ENCODE results near the gene GMPR2. TPM values are rescaled to one million over a fixed set of nuclear protein-coding genes. Genes with fewer than 3 reads are reported as not detected.

The GMPR2 gene
- polyA plus RNA-seq (2013, experiment 1 of 2) = 59.3 TPM
- 60.1 TPM for polyA plus RNA-seq (2013, experiment 2 of 2)

GRCh38 chr14:24232645-24233537 lies at the start of gene GMPR2:
Gene GMPR2, plus strand, starts transcription at chr14:24232929. Its CDS starts 325 bp downstream, at chr14:24233254.
- Histone ChIP-seq H3K27me3 (ENCODE audit: control insufficient read depth in 3 of 3, insufficient read depth in 3 of 3, low read depth in 1 of 3, low read length in 3 of 3) (no peaks in the 10 kb centered on the region), H3K9ac (ENCODE audit: low read depth, low read length, poor library complexity) (peak within 1 kb of the TSS; percentile 92), H3K4me3 (ENCODE audit: low read length in 2 of 2) (peak within 1 kb of the TSS; percentile 86 to 87), H2BK15ac (ENCODE audit: low read length) (peak within 1 kb of the TSS; percentile 35), H3K79me1 (ENCODE audit: low read depth, low read length) (peaks cover 5% of the 10 kb centered on the region), H3K4me1 (ENCODE audit: control insufficient read depth in 2 of 2, insufficient read depth in 1 of 2, low read depth in 1 of 2, low read length in 2 of 2) (peaks cover 9 to 11% of the 10 kb centered on the region in 2 donors), H3K36me3 (replicated peaks in 1 of 2; ENCODE audit: control insufficient read depth in 2 of 2, insufficient read depth in 2 of 2, low read length in 2 of 2) (peaks cover 16 to 50% of the 10 kb centered on the region in 2 donors), H3K27ac (replicated peaks; ENCODE audit: low read length) (peak within 1 kb of the TSS; percentile 94), H3K4me2 (ENCODE audit: insufficient read depth, low read length, poor library complexity, severe bottlenecking) (peak within 1 kb of the TSS; percentile 90), H2AK5ac (ENCODE audit: low read depth, low read length) (peak within 1 kb of the TSS; percentile 12), H2BK5ac (ENCODE audit: low read length) (peak within 1 kb of the TSS; percentile 14), H3K18ac (ENCODE audit: low read length) (peak within 1 kb of the TSS; percentile 99), H2BK12ac (ENCODE audit: low read length) (no peak within 1 kb of the TSS), H3K23ac (ENCODE audit: low read depth, low read length, poor library complexity) (peak within 1 kb of the TSS; percentile 8), H3K9me3 (replicated peaks in 1 of 2; ENCODE audit: control insufficient read depth in 2 of 2, insufficient read depth in 1 of 2, low read depth in 1 of 2, low read length in 2 of 2) (no peaks in the 10 kb centered on the region), H3K4ac (ENCODE audit: low read length) (no peak within 1 kb of the TSS), H3K14ac (ENCODE audit: low read length) (peak within 1 kb of the TSS; percentile 87), H2BK120ac (ENCODE audit: low read depth, low read length) (no peak within 1 kb of the TSS), H4K91ac (ENCODE audit: low read depth, low read length, poor library complexity) (no peak within 1 kb of the TSS), H4K8ac (ENCODE audit: low read depth, low read length) (no peak within 1 kb of the TSS), H2AFZ (ENCODE audit: low read length) (peak within 1 kb of the TSS; percentile 99)
- no CpG with 5 or more reads among the region's 38 CpGs for WGBS, 2 donors (ENCODE audit: extremely low coverage in 2 of 2, insufficient read length in 2 of 2, insufficient replicate concordance in 1 of 2)
- DNase-seq (ENCODE audit: low spot score) = no peak

- H4K91ac ChIP-seq (ENCODE audit: low read depth, low read length, poor library complexity) = no peak overlapping the region
- H3K9me3 ChIP-seq (replicated peaks in 1 of 2; ENCODE audit: control insufficient read depth in 2 of 2, insufficient read depth in 1 of 2, low read depth in 1 of 2, low read length in 2 of 2) = no peaks in the 10 kb centered on the region
- H3K36me3 ChIP-seq (replicated peaks in 1 of 2; ENCODE audit: control insufficient read depth in 2 of 2, insufficient read depth in 2 of 2, low read length in 2 of 2) = peaks cover 82 to 95% of the 10 kb centered on the region in 2 donors
- H3K4me2 ChIP-seq (ENCODE audit: insufficient read depth, low read length, poor library complexity, severe bottlenecking) = no peak overlapping the region
- H2BK120ac ChIP-seq (ENCODE audit: low read depth, low read length) = no peak overlapping the region
- WGBS, 2 donors (ENCODE audit: extremely low coverage in 2 of 2, insufficient read length in 2 of 2, insufficient replicate concordance in 1 of 2) = no CpG with 5 or more reads among the region's 15 CpGs
- H2BK5ac ChIP-seq (ENCODE audit: low read length) = no peak overlapping the region
- no peak overlapping the region for H2AK5ac ChIP-seq (ENCODE audit: low read depth, low read length)
- H3K9ac ChIP-seq (ENCODE audit: low read depth, low read length, poor library complexity) = no peak overlapping the region
- H3K4me1 ChIP-seq (ENCODE audit: control insufficient read depth in 2 of 2, insufficient read depth in 1 of 2, low read depth in 1 of 2, low read length in 2 of 2) = peaks cover 4 to 7% of the 10 kb centered on the region in 2 donors
- no peak overlapping the region for H4K8ac ChIP-seq (ENCODE audit: low read depth, low read length)
- H3K18ac ChIP-seq (ENCODE audit: low read length) = no peak overlapping the region
- peaks cover 12% of the 10 kb centered on the region for H3K79me1 ChIP-seq (ENCODE audit: low read depth, low read length)
- no peak overlapping the region for H3K4me3 ChIP-seq (ENCODE audit: low read length in 2 of 2)
- H3K23ac ChIP-seq (ENCODE audit: low read depth, low read length, poor library complexity) = peak overlapping the region; percentile 20
- no peak overlapping the region for H3K27ac ChIP-seq (replicated peaks; ENCODE audit: low read length)
- DNase-seq (ENCODE audit: low spot score) = no peak
- no peak overlapping the region for H2AFZ ChIP-seq (ENCODE audit: low read length)
- no peaks in the 10 kb centered on the region for H3K27me3 ChIP-seq (ENCODE audit: control insufficient read depth in 3 of 3, insufficient read depth in 3 of 3, low read depth in 1 of 3, low read length in 3 of 3)
- H2BK15ac ChIP-seq (ENCODE audit: low read length) = no peak overlapping the region
- no peak overlapping the region for H2BK12ac ChIP-seq (ENCODE audit: low read length)
- H3K4ac ChIP-seq (ENCODE audit: low read length) = no peak overlapping the region
- H3K14ac ChIP-seq (ENCODE audit: low read length) = no peak overlapping the region
Observed at GRCh38 chr14:24183014-24183481, 49.7 kb upstream of the GMPR2 start.

GRCh38 chr14:24184104-24184970 lies 48.4 kb upstream of the GMPR2 start:
- Histone ChIP-seq H3K18ac (ENCODE audit: low read length) (no peak overlapping the region), H3K9me3 (replicated peaks in 1 of 2; ENCODE audit: control insufficient read depth in 2 of 2, insufficient read depth in 1 of 2, low read depth in 1 of 2, low read length in 2 of 2) (no peaks in the 10 kb centered on the region), H4K91ac (ENCODE audit: low read depth, low read length, poor library complexity) (no peak overlapping the region), H3K23ac (ENCODE audit: low read depth, low read length, poor library complexity) (no peak overlapping the region), H2BK15ac (ENCODE audit: low read length) (no peak overlapping the region), H3K9ac (ENCODE audit: low read depth, low read length, poor library complexity) (no peak overlapping the region), H3K4me1 (ENCODE audit: control insufficient read depth in 2 of 2, insufficient read depth in 1 of 2, low read depth in 1 of 2, low read length in 2 of 2) (peaks cover 4 to 7% of the 10 kb centered on the region in 2 donors), H3K27ac (replicated peaks; ENCODE audit: low read length) (no peak overlapping the region), H2AFZ (ENCODE audit: low read length) (no peak overlapping the region), H3K27me3 (ENCODE audit: control insufficient read depth in 3 of 3, insufficient read depth in 3 of 3, low read depth in 1 of 3, low read length in 3 of 3) (no peaks in the 10 kb centered on the region), H4K8ac (ENCODE audit: low read depth, low read length) (no peak overlapping the region), H3K4me2 (ENCODE audit: insufficient read depth, low read length, poor library complexity, severe bottlenecking) (no peak overlapping the region), H3K79me1 (ENCODE audit: low read depth, low read length) (peaks cover 12% of the 10 kb centered on the region), H3K36me3 (replicated peaks in 1 of 2; ENCODE audit: control insufficient read depth in 2 of 2, insufficient read depth in 2 of 2, low read length in 2 of 2) (peaks cover 70 to 82% of the 10 kb centered on the region in 2 donors), H3K4ac (ENCODE audit: low read length) (no peak overlapping the region), H2AK5ac (ENCODE audit: low read depth, low read length) (no peak overlapping the region), H2BK5ac (ENCODE audit: low read length) (peak overlapping the region; percentile 20), H2BK12ac (ENCODE audit: low read length) (no peak overlapping the region), H2BK120ac (ENCODE audit: low read depth, low read length) (no peak overlapping the region), H3K14ac (ENCODE audit: low read length) (no peak overlapping the region), H3K4me3 (ENCODE audit: low read length in 2 of 2) (no peak overlapping the region)
- DNase-seq (ENCODE audit: low spot score) = no peak
- no CpG with 5 or more reads among the region's 19 CpGs for WGBS, 2 donors (ENCODE audit: extremely low coverage in 2 of 2, insufficient read length in 2 of 2, insufficient replicate concordance in 1 of 2)
